Immature natural killer cell (primary cell): ENCODE results near the gene LHX6. TPM values are rescaled to one million over a fixed set of nuclear protein-coding genes. Genes with fewer than 3 reads are reported as not detected.

ENCODE experiments used
- DNase-seq, 3 donors: peaks; one replicate each; pipeline ENCODE4 v3.0.0; 2022; ENCODE audit warnings: mixed read lengths in 1 of 3
- H3K27ac Mint-ChIP-seq, 6 donors: one replicate each; pipeline ENCODE4 v1.8.0; 2020; ENCODE audit warnings: mixed read lengths in 6 of 6, mild to moderate bottlenecking in 5 of 6, inconsistent platforms in 4 of 6, moderate library complexity in 3 of 6
- H3K27me3 Mint-ChIP-seq, 3 donors: one replicate each; pipeline ENCODE4 v1.8.0; 2020 to 2021; ENCODE audit warnings: low read depth in 3 of 3, mild to moderate bottlenecking in 3 of 3, mixed read lengths in 3 of 3, moderate library complexity in 3 of 3, inconsistent platforms in 1 of 3
- H3K36me3 Mint-ChIP-seq, 3 donors: one replicate each; pipeline ENCODE4 v1.8.0; 2020; ENCODE audit warnings: mixed read lengths in 3 of 3, inconsistent platforms in 2 of 3, mild to moderate bottlenecking in 2 of 3
- H3K4me1 Mint-ChIP-seq, 2 donors: one replicate each; pipeline ENCODE4 v1.8.0; 2020; ENCODE audit warnings: inconsistent platforms in 2 of 2, mild to moderate bottlenecking in 2 of 2, mixed read lengths in 2 of 2, moderate library complexity in 1 of 2
- H3K4me3 Mint-ChIP-seq, 5 donors: one replicate each; pipeline ENCODE4 v1.8.0; 2020; ENCODE audit warnings: mild to moderate bottlenecking in 5 of 5, mixed read lengths in 5 of 5, inconsistent platforms in 3 of 5, moderate library complexity in 3 of 5
- H3K9me3 Mint-ChIP-seq, 6 donors: one replicate each; pipeline ENCODE4 v1.8.0; 2020; ENCODE audit warnings: mild to moderate bottlenecking in 6 of 6, mixed read lengths in 6 of 6, inconsistent platforms in 4 of 6, moderate library complexity in 3 of 6
- polyA plus RNA-seq, 3 donors: library from polyadenylated mRNA; unstranded; fragments of 300-500 nt; fragmentation: Illumina TruSeq; gene quantifications; one replicate each; pipeline ENCODE4 v1.2.3, GENCODE V29; 2021

The LHX6 gene
- polyA plus RNA-seq, 3 donors from 2014 or later: not detected

- no peaks in the 10 kb centered on the region for H3K27me3 Mint-ChIP-seq
- H3K27ac Mint-ChIP-seq: no peak overlapping the region
- DNase-seq: no peak
- H3K9me3 Mint-ChIP-seq: no peaks in the 10 kb centered on the region
- H3K4me1 Mint-ChIP-seq: peaks cover 19 to 45% of the 10 kb centered on the region in 2 donors
- H3K4me3 Mint-ChIP-seq: no peak overlapping the region
- H3K36me3 Mint-ChIP-seq: peaks cover 11 to 20% (median 19%) of the 10 kb centered on the region in 3 donors
Observed at GRCh38 chr9:122256206-122256605, 27.4 kb upstream of the LHX6 start.

DNA sequence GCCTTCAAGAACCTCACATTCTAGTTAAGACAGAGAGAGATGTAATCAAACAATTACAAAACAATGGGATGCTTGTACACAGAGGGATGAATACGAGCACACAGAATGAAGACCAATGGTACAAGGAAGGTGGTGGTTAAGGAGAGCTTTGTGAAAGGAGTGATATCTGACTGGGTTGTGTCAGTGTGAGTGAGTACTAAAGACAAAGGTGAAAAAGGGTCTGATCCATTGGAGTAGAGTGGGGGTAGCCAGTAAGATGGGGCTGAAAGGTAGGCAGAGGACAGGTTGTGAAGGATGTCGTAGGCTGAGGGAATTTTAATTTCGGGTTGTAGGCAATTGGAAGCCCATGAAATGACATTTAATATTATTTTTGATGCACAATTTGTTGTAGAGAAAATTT, 26.0 kb upstream of the LHX6 start:
- H3K9me3 Mint-ChIP-seq: no peaks in the 10 kb centered on the region
- H3K36me3 Mint-ChIP-seq: peaks cover 9 to 28% (median 28%) of the 10 kb centered on the region in 3 donors
- DNase-seq: no peak
- H3K27me3 Mint-ChIP-seq: no peaks in the 10 kb centered on the region
- no peak overlapping the region for H3K4me3 Mint-ChIP-seq
- peak overlapping the region in 2 of 6 donors; percentile 2 to 33 for H3K27ac Mint-ChIP-seq
- peaks cover 19 to 38% of the 10 kb centered on the region in 2 donors for H3K4me1 Mint-ChIP-seq

GRCh38 chr9:122252796-122253195, 24.0 kb upstream of the LHX6 start:
- H3K36me3 Mint-ChIP-seq: peaks cover 9 to 26% (median 23%) of the 10 kb centered on the region in 3 donors
- H3K4me1 Mint-ChIP-seq: peaks cover 19 to 37% of the 10 kb centered on the region in 2 donors
- H3K27ac Mint-ChIP-seq: peak overlapping the region in 2 of 6 donors; percentile 18 to 55
- no peaks in the 10 kb centered on the region for H3K27me3 Mint-ChIP-seq
- no peak for DNase-seq
- no peak overlapping the region for H3K4me3 Mint-ChIP-seq
- H3K9me3 Mint-ChIP-seq: no peaks in the 10 kb centered on the region

DNA sequence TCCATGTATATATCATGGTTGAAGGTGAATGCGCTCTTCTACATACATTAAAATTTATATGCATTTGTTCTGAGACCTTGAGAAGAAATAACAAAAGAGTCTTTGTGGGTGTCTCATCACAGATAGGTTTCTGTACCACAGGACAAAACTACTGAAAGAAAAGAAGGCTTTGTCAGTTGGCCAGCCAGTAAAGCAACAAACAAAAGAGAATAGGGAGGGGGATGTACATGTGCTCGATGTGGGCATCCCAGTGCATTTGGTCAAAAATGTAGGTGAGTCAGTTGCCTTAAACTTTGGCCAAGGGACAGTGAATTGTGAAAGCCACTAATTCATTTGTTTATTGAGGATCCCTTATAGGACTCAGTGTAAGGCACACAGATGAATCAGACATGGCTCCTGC, 22.6 kb upstream of the LHX6 start:
- no peaks in the 10 kb centered on the region for H3K9me3 Mint-ChIP-seq
- no peak overlapping the region for H3K4me3 Mint-ChIP-seq
- H3K27me3 Mint-ChIP-seq: no peaks in the 10 kb centered on the region
- peak overlapping the region in 1 of 6 donors; percentile 3 for H3K27ac Mint-ChIP-seq
- peaks cover 16 to 34% (median 29%) of the 10 kb centered on the region in 3 donors for H3K36me3 Mint-ChIP-seq
- DNase-seq: no peak
- peaks cover 15 to 31% of the 10 kb centered on the region in 2 donors for H3K4me1 Mint-ChIP-seq

DNA sequence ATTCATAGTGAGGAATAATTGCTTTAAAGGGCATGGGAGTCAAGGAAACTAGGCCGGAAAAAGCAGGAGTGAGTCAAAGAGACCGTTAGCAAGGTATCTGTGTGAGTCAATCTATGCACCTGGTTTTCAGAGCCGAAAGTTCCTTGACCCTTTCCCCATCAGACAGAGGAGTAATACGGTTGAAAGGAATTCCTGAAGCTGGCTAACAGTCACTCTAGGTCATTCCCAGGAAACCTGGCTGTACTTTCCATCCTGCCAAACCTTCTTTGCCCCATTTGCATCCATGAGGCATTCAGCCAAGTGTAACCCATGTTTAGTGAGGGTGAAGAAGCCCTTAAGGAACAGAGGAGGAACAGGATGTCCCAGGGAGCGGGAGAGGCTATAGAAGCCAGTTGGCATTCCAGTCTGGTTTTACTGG, 19.7 kb upstream of the LHX6 start:
- Mint-ChIP-seq H3K4me1 (peaks cover 6 to 12% of the 10 kb centered on the region in 2 donors), H3K27ac (no peak overlapping the region), H3K36me3 (peaks cover 24 to 53% (median 41%) of the 10 kb centered on the region in 3 donors), H3K4me3 (no peak overlapping the region), H3K9me3 (no peaks in the 10 kb centered on the region), H3K27me3 (no peaks in the 10 kb centered on the region)
- no peak for DNase-seq

DNA sequence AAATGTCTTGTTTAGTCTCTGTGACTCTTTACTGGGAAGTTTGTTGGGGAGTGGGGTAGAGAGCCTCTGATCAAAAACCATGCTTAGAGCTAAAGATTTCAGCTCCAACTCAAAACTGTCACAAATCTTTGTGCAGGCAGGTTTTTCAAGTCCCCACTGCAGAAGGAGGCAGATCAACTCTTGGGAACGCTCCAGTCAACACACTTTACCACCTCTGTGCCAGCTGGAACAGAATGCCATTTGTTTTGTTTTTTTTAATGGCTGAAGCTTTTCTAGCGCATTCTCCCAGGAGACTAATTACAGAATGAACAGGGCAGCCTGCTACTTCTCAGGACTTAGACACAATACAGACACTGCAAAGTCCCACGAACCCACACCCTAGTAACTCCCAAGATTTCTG, 17.9 kb upstream of the LHX6 start:
- H3K4me1 Mint-ChIP-seq: peaks cover 0 to 4% of the 10 kb centered on the region in 2 donors
- peaks cover 26 to 60% (median 45%) of the 10 kb centered on the region in 3 donors for H3K36me3 Mint-ChIP-seq
- no peak overlapping the region for H3K27ac Mint-ChIP-seq
- no peaks in the 10 kb centered on the region for H3K9me3 Mint-ChIP-seq
- no peaks in the 10 kb centered on the region for H3K27me3 Mint-ChIP-seq
- H3K4me3 Mint-ChIP-seq: no peak overlapping the region
- no peak for DNase-seq

- peaks cover 0 to 1% (median 0%) of the 10 kb centered on the region in 3 donors for H3K27me3 Mint-ChIP-seq
- no peak for DNase-seq
- no peak overlapping the region for H3K4me3 Mint-ChIP-seq
- peak overlapping the region in 1 of 6 donors; percentile 51 for H3K27ac Mint-ChIP-seq
- no peaks in the 10 kb centered on the region for H3K4me1 Mint-ChIP-seq
- no peaks in the 10 kb centered on the region for H3K9me3 Mint-ChIP-seq
- peaks cover 27 to 61% (median 46%) of the 10 kb centered on the region in 3 donors for H3K36me3 Mint-ChIP-seq
Observed at GRCh38 chr9:122244349-122244748, 15.6 kb upstream of the LHX6 start.

DNA sequence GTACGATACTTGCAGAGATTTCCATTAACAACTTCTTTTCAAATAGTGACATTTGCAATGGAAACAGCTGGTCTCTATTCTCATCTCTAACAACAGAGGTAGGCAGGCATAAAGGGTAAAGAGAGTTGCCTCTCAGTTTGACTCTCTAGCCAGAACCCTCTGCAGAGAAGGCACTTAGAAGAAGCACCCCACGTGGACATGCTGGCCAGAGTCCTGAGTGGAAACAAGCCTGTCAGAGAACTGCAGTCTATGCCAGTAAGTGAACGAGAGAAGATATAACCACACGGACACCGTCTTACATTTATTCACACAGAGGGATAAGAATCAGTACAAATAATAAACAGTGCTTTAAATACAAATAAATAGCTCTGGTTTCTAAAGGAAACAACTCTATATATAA, 11.0 kb upstream of the LHX6 start:
- Mint-ChIP-seq H3K9me3 (no peaks in the 10 kb centered on the region), H3K27me3 (peaks cover 0 to 3% (median 1%) of the 10 kb centered on the region in 3 donors), H3K36me3 (peaks cover 19 to 45% (median 28%) of the 10 kb centered on the region in 3 donors), H3K27ac (no peak overlapping the region), H3K4me1 (no peaks in the 10 kb centered on the region), H3K4me3 (no peak overlapping the region)
- DNase-seq: no peak

GRCh38 chr9:122236681-122237080, 7.9 kb upstream of the LHX6 start:
- no peak overlapping the region for H3K4me3 Mint-ChIP-seq
- peaks cover 0 to 5% (median 3%) of the 10 kb centered on the region in 3 donors for H3K27me3 Mint-ChIP-seq
- H3K27ac Mint-ChIP-seq: no peak overlapping the region
- peaks cover 10 to 25% (median 14%) of the 10 kb centered on the region in 3 donors for H3K36me3 Mint-ChIP-seq
- no peaks in the 10 kb centered on the region for H3K9me3 Mint-ChIP-seq
- H3K4me1 Mint-ChIP-seq: no peaks in the 10 kb centered on the region
- no peak for DNase-seq

DNA sequence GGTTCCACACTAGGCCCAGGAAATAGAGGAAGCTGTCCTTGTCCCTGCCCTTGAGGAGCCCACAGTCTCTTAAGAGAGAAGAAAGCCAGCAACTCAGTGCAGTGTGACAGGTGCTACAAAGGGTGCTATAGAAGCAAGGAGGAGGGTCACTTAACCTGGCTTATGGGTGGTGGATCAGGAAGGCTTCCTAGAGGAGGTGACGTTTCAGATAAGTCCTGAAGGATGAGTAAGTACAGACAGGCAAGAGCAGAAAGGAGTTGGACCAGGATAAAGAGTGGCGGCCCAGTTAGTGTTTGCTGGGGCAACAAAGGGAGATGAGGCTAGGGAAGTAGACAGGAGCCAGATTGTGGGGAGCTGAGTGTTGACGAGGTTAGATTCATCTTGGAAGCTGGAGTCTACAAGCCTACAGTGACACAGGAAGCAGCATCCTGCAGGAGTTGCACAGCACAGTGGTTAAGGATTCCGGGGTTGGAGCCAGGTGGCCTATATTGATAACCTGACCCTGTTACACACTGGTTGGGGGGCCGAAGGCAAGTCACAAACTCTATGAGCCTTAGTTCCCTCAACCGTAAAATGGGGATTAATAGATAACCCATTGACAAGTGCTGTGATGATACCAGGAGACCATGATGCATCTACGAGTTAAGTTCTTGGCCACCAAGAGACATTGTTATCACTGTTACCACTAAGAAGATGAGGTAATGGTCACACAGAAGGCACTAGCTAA, 5.4 kb upstream of the LHX6 start:
- H3K4me3 Mint-ChIP-seq: no peak overlapping the region
- H3K27ac Mint-ChIP-seq: no peak overlapping the region
- peaks cover 0 to 8% (median 5%) of the 10 kb centered on the region in 3 donors for H3K36me3 Mint-ChIP-seq
- H3K27me3 Mint-ChIP-seq: peaks cover 0 to 4% (median 3%) of the 10 kb centered on the region in 3 donors
- no peak for DNase-seq
- no peaks in the 10 kb centered on the region for H3K9me3 Mint-ChIP-seq
- no peaks in the 10 kb centered on the region for H3K4me1 Mint-ChIP-seq

DNA sequence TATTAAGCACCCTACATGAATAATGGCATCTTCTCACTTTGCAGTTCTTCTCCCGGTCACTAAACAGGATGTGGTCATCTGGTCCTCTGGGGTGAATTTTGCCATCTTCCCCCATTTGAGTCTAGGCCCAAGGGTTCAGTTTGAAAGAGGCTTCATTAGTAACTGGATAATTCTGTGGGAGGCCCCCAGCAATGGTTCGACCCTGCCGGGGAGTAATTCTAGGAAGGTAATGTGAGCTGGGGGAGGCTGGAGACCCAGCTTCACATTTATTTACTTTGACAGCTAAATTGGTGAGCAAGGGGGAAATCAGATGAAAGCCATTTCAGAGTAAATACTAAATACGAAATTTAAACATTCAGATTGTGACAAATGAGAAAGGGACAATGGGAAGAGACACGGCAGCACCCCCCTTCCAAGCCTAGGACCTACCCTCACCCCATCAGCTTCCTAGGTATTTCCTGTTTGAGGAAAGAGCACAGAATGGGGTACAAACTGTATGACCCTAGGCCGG, 4.1 kb upstream of the LHX6 start:
- Mint-ChIP-seq H3K9me3 (no peaks in the 10 kb centered on the region), H3K27ac (no peak overlapping the region), H3K27me3 (peaks cover 0 to 4% (median 3%) of the 10 kb centered on the region in 3 donors), H3K36me3 (no peaks in the 10 kb centered on the region), H3K4me3 (no peak overlapping the region), H3K4me1 (no peaks in the 10 kb centered on the region)
- DNase-seq: no peak

- Mint-ChIP-seq H3K9me3 (no peaks in the 10 kb centered on the region), H3K27ac (no peak overlapping the region), H3K27me3 (peaks cover 7 to 10% (median 8%) of the 10 kb centered on the region in 3 donors), H3K4me3 (no peak overlapping the region), H3K36me3 (no peaks in the 10 kb centered on the region), H3K4me1 (peaks cover 0 to 2% of the 10 kb centered on the region in 2 donors)
- no peak for DNase-seq
Observed at GRCh38 chr9:122229485-122229837, 704 bp upstream of the LHX6 start.

DNA sequence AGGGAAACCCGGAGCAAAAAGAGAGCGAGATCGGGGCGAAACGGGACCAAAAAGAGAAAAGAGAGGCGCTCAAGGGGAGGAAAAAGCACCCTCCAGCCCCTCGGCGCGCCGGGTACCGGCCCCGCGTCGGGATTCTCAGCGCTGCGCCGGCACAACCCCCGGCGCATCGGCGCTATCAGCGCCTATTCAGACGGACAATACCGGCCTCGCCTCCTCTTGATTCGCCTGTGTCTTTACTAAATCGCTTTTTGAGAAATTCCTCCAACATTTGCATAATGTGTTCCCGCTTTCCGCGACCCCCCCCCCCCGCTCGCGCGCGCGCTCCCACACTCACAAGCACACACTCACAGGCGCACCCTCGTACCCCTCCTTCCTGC, 578 bp downstream of the LHX6 start:
- H3K9me3 Mint-ChIP-seq: no peaks in the 10 kb centered on the region
- H3K4me3 Mint-ChIP-seq: peak overlapping the region in 1 of 5 donors; percentile 27
- no peak for DNase-seq
- peaks cover 9 to 16% (median 9%) of the 10 kb centered on the region in 3 donors for H3K27me3 Mint-ChIP-seq
- peaks cover 0 to 2% of the 10 kb centered on the region in 2 donors for H3K4me1 Mint-ChIP-seq
- no peaks in the 10 kb centered on the region for H3K36me3 Mint-ChIP-seq
- H3K27ac Mint-ChIP-seq: no peak overlapping the region

- no peak for DNase-seq
- H3K4me3 Mint-ChIP-seq: no peak overlapping the region
- H3K27ac Mint-ChIP-seq: no peak overlapping the region
- no peaks in the 10 kb centered on the region for H3K9me3 Mint-ChIP-seq
- H3K36me3 Mint-ChIP-seq: no peaks in the 10 kb centered on the region
- peaks cover 5 to 17% (median 9%) of the 10 kb centered on the region in 3 donors for H3K27me3 Mint-ChIP-seq
- peaks cover 0 to 2% of the 10 kb centered on the region in 2 donors for H3K4me1 Mint-ChIP-seq
Observed at GRCh38 chr9:122227575-122227900, 1.2 kb downstream of the LHX6 start.
